Mesothelial cell of epicardium (in vitro differentiated cells): Measurements from ENCODE around the gene MTIF3. TPM values are rescaled to one million over a fixed set of nuclear protein-coding genes. Genes with fewer than 3 reads are reported as not detected.
A peak's percentile ranks its signal among the peaks of the same experiment; 100 is the strongest.

ENCODE experiments used
- DNase-seq, 2 experiments: peaks; one replicate each; pipeline ENCODE4 v3.0.0; 2021; ENCODE audit warnings: low spot score in 2 of 2; ENCODE audit not compliant: unreplicated experiment in 2 of 2
- H3K27ac Mint-ChIP-seq: 2 replicates; pipeline ENCODE4 v1.8.0; 2021; ENCODE audit warnings: mixed read lengths
- H3K27me3 Mint-ChIP-seq: 2 replicates; pipeline ENCODE4 v1.8.0; 2021; ENCODE audit warnings: low read depth, mixed read lengths
- H3K36me3 Mint-ChIP-seq: 2 replicates; pipeline ENCODE4 v1.8.0; 2021; ENCODE audit warnings: mixed read lengths
- H3K4me1 Mint-ChIP-seq: 2 replicates; pipeline ENCODE4 v1.8.0; 2021; ENCODE audit warnings: mixed read lengths
- H3K4me3 Mint-ChIP-seq: 2 replicates; pipeline ENCODE4 v1.8.0; 2021; ENCODE audit warnings: mild to moderate bottlenecking, moderate library complexity, mixed read lengths
- H3K9me3 Mint-ChIP-seq: 2 replicates; pipeline ENCODE4 v1.8.0; 2021; ENCODE audit warnings: mixed read lengths
- total RNA-seq: library from RNA; stranded (reverse); gene quantifications from 3 replicates; pipeline ENCODE4 v1.2.1, GENCODE V29; 2021
- TF ChIP-seq, protein P1 (sequence below): fragments of 200-600 bp; sonication (generic); IDR thresholded peaks from one replicate; pipeline ENCODE4 v1.5.0; 2021; ENCODE audit warnings: antibody characterized with exemption; ENCODE audit not compliant: unreplicated experiment

The MTIF3 gene
- total RNA-seq, 1 donor from 2014 or later, result 40.4 TPM

DNA sequence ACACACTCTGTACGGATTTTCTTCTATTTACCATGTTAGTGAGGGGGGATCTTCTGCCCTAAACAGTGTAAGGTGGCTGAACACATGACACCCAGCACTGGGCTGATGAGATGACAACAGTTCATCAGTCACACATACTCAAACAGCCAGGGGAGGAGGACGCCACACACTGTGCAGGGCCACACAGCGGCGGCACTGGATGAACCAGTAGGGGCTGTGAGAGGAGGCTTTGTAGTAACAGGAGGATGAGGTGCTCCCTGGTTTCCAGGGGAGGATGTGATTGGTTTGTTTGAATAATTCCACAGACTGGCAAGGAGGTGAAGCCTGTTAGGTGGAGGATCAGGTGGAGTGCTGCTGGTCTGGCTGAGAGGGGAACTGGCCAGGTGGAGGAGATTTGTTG lies 42.3 kb downstream of the MTIF3 start:
- Mint-ChIP-seq H3K36me3 (no peaks in the 10 kb centered on the region), H3K9me3 (peaks cover 8% of the 10 kb centered on the region), H3K27me3 (peaks cover 36% of the 10 kb centered on the region), H3K4me3 (no peak overlapping the region), H3K4me1 (peaks cover 16% of the 10 kb centered on the region), H3K27ac (no peak overlapping the region)
- DNase-seq, result no peak
- TF ChIP-seq, protein P1, sequence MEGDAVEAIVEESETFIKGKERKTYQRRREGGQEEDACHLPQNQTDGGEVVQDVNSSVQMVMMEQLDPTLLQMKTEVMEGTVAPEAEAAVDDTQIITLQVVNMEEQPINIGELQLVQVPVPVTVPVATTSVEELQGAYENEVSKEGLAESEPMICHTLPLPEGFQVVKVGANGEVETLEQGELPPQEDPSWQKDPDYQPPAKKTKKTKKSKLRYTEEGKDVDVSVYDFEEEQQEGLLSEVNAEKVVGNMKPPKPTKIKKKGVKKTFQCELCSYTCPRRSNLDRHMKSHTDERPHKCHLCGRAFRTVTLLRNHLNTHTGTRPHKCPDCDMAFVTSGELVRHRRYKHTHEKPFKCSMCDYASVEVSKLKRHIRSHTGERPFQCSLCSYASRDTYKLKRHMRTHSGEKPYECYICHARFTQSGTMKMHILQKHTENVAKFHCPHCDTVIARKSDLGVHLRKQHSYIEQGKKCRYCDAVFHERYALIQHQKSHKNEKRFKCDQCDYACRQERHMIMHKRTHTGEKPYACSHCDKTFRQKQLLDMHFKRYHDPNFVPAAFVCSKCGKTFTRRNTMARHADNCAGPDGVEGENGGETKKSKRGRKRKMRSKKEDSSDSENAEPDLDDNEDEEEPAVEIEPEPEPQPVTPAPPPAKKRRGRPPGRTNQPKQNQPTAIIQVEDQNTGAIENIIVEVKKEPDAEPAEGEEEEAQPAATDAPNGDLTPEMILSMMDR, result no peak

DNA sequence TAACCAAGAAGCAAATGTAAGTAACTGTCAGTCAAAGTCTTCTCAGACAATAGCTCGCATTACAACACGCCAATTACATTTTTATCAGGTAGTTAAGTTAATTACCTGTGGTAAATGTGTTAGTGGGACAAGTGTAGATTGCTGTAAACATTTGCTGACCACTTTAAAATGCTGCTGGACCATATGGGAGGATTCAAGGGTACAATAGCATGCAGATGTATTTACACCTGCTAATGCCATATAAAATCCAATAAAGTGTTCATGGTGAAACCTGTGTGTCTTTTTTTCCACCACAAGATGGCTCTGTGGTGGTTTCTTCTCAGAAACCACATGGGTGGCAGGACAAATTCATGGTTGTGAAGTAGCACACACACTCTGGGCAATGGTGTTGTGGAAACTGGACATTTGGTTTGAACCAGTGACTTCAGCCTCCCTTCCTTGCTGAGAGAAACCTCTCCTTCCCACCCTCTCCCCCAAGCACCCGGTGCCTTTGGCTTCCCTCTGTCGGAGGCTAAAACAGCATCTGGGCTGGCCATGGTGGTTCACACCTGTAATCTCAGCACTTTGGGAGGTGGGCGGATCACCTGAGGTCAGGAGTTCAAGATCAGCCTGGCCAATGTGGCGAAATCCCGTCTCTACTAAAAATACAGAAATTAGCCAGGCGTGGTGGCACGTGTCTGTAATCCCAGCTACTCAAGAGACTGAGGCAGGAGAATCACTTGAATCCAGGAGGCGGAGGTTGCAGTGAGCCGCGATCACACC lies 44.0 kb downstream of the MTIF3 start:
- H3K27ac Mint-ChIP-seq, result no peak overlapping the region
- H3K9me3 Mint-ChIP-seq, result peaks cover 8% of the 10 kb centered on the region
- H3K4me3 Mint-ChIP-seq, result no peak overlapping the region
- no peaks in the 10 kb centered on the region for H3K36me3 Mint-ChIP-seq
- H3K4me1 Mint-ChIP-seq, result peaks cover 22% of the 10 kb centered on the region
- TF ChIP-seq, protein P1, result peak; percentile 37
- no peak for DNase-seq
- peaks cover 20% of the 10 kb centered on the region for H3K27me3 Mint-ChIP-seq

DNA sequence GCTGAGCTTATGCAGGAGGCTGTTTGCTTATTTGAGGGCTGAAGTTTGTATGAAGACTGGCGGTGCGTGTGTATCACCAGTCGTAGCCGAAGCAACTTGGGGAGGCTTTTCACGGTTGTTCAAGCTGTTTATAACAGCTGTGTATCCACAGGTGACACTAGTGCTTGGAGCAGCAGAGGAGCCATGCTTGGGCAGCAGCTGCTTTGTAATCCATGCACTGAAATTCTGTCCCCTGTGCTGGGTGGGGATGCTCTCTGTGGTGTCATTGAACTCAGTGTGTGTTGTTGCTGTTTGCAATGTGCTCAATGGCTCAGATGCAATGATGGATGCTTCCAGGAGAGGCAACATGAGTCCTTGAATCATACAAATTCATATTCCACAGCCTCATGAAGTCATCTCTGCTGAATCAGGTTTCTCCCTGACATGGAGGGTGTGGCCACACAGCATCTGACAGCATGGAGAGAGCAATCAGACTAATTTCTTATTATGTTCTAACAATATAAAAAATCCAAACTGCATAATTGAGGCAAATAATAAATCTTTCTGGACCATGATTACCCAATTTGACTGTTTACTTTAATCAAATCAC lies 44.7 kb downstream of the MTIF3 start:
- Mint-ChIP-seq H3K4me3 (no peak overlapping the region), H3K9me3 (peaks cover 8% of the 10 kb centered on the region), H3K27me3 (peaks cover 15% of the 10 kb centered on the region), H3K36me3 (no peaks in the 10 kb centered on the region), H3K4me1 (peaks cover 22% of the 10 kb centered on the region), H3K27ac (no peak overlapping the region)
- TF ChIP-seq, protein P1, result no peak
- no peak for DNase-seq

DNA sequence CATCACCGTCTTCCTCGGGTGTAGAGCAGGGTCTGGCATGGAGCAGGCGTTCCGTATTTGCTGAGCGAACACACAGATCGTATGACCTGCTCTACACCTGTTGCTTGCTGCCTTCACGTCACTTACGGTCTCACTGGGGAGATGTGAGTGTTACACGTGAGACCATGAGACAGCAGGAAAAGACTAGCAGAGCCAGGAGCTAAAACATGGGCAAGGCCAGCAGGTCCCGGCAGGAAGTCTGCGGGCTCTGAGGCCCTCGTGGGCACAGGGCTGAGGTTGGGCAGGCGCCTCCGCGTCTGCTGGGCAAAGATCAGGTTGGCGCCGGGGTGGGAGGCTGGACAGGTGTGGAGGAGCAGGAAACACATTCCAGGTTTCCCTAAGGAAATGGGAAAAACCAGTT lies 45.7 kb downstream of the MTIF3 start:
- no peak overlapping the region for H3K4me3 Mint-ChIP-seq
- H3K4me1 Mint-ChIP-seq, result peaks cover 22% of the 10 kb centered on the region
- peaks cover 11% of the 10 kb centered on the region for H3K27me3 Mint-ChIP-seq
- no peaks in the 10 kb centered on the region for H3K36me3 Mint-ChIP-seq
- H3K9me3 Mint-ChIP-seq, result peaks cover 3% of the 10 kb centered on the region
- no peak for DNase-seq
- TF ChIP-seq, protein P1, result no peak
- peak overlapping the region; percentile 71 for H3K27ac Mint-ChIP-seq

DNA sequence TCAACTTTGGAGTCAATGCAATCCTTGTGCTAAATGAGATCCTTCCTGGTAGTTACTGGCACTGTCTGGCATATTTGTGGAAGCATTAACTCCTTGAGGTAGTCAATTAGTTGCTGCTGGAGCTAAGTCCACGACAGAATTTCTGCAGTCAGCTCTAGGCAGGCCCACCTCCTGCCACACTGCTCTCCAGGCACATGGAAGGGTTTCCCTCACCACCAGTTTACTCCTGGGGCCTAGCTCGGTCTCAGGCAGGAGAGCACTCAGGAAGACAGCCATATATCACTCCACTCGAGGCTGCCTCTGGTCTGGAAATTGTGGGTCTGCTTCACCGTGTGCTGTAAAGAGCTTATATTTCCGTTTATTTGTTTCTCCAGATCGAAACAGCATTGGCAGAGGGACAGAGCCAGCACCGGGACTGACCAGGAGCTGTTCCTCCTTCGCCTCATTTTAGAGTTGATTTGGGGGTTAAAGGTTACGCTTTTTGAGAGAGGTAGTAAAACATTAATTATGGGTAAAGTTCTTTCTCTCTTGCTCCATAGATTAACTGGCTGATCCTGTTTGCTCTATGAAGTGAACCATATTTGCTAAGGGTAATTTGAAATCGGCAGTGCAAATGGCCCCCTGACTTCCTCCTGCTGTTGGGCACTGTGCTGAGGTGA lies 46.5 kb downstream of the MTIF3 start:
- Mint-ChIP-seq H3K27ac (peak overlapping the region; percentile 88), H3K27me3 (peaks cover 4% of the 10 kb centered on the region), H3K4me1 (peaks cover 22% of the 10 kb centered on the region), H3K4me3 (no peak overlapping the region), H3K36me3 (no peaks in the 10 kb centered on the region), H3K9me3 (no peaks in the 10 kb centered on the region)
- TF ChIP-seq, protein P1, result no peak
- no peak for DNase-seq
